ENCODE data around the gene DUS4L.

Gene DUS4L

DNA sequence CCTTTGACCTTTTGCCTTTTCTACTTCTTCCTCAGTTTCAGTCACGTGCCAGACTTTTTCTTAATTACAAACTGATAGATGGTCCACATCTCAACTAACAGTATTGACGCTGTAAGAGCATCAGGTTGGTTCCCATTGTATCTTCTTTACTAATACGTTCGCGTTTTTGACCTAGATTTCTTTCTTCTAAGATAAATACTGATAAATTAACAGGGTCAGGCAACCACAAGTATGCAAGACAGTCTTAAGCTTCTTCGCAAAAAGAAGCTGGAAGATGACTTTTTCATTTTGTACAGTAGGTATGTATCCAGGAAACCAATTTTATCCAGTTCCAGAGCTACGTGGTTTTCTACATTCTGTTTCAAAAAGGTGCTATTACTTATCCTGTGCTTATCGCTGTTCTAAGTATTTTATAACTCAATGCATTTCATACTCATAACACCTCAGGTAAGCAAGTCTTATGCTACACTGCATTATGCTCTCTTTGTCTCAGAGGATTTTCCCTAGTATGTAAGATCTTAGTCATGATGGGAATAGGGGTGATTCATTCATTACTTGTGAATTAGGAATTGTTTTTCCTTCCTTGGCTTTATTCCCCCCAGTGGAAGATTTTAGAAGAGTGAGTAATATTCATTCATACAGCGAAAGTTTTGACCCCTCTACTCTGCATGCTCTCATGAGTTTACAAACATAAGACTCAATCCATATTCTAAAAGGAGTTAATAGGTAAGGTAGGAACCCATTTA lies 955 bp downstream of the DUS4L start:
- TF ChIP-seq CREB1 (IDR thresholded peaks at IDR 0.05; ENCODE audit: low read depth): no peak
- TF ChIP-seq, protein P1, sequence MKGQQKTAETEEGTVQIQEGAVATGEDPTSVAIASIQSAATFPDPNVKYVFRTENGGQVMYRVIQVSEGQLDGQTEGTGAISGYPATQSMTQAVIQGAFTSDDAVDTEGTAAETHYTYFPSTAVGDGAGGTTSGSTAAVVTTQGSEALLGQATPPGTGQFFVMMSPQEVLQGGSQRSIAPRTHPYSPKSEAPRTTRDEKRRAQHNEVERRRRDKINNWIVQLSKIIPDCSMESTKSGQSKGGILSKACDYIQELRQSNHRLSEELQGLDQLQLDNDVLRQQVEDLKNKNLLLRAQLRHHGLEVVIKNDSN (IDR thresholded peaks at IDR 0.05): peak; percentile 75

DNA sequence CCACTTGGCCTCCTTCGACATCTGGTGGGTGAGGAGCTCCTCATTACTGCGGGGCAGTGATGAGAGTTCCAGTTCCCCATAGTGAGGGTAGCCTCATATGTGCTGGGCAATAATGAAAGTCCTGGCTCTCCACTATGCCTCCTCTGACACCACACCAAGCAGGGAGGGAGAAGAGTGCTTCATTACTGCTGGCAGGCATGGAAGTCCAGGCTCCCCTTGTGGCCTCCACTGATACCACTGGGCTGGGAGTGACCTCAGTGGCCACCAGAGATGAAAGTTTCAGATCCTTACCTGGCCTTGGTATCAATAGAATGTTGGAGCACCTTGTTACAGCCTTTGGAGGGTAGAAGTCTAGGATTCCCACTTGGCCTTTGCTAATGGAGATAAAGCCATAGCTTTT lies 6.5 kb downstream of the DUS4L start:
- TF ChIP-seq TAF1 (IDR thresholded peaks at IDR 0.05; ENCODE audit: low read depth) (no peak), FOXM1 (IDR thresholded peaks at IDR 0.05; ENCODE audit: borderline replicate concordance, low read depth) (no peak), TEAD4 (IDR thresholded peaks at IDR 0.05) (no peak), EGR1 (IDR thresholded peaks at IDR 0.05) (no peak), EP300 (IDR thresholded peaks at IDR 0.05; ENCODE audit: borderline replicate concordance) (no peak), YY1 (IDR thresholded peaks at IDR 0.05; ENCODE audit: low read depth) (no peak), CREB1 (IDR thresholded peaks at IDR 0.05; ENCODE audit: low read depth) (no peak), ZBTB7A (IDR thresholded peaks at IDR 0.05; ENCODE audit: low read depth) (no peak), CEBPB (IDR thresholded peaks at IDR 0.05) (no peak), NFIC (IDR thresholded peaks at IDR 0.05) (no peak), RAD21 (IDR thresholded peaks at IDR 0.05; ENCODE audit: low read depth) (no peak), TCF12 (IDR thresholded peaks at IDR 0.05; ENCODE audit: low read depth) (no peak)
- TF ChIP-seq, protein P1 (IDR thresholded peaks at IDR 0.05): no peak
- TF ChIP-seq, protein P2, sequence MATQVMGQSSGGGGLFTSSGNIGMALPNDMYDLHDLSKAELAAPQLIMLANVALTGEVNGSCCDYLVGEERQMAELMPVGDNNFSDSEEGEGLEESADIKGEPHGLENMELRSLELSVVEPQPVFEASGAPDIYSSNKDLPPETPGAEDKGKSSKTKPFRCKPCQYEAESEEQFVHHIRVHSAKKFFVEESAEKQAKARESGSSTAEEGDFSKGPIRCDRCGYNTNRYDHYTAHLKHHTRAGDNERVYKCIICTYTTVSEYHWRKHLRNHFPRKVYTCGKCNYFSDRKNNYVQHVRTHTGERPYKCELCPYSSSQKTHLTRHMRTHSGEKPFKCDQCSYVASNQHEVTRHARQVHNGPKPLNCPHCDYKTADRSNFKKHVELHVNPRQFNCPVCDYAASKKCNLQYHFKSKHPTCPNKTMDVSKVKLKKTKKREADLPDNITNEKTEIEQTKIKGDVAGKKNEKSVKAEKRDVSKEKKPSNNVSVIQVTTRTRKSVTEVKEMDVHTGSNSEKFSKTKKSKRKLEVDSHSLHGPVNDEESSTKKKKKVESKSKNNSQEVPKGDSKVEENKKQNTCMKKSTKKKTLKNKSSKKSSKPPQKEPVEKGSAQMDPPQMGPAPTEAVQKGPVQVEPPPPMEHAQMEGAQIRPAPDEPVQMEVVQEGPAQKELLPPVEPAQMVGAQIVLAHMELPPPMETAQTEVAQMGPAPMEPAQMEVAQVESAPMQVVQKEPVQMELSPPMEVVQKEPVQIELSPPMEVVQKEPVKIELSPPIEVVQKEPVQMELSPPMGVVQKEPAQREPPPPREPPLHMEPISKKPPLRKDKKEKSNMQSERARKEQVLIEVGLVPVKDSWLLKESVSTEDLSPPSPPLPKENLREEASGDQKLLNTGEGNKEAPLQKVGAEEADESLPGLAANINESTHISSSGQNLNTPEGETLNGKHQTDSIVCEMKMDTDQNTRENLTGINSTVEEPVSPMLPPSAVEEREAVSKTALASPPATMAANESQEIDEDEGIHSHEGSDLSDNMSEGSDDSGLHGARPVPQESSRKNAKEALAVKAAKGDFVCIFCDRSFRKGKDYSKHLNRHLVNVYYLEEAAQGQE (IDR thresholded peaks at IDR 0.05; ENCODE audit: low read depth): no peak
- TF ChIP-seq, protein P3, sequence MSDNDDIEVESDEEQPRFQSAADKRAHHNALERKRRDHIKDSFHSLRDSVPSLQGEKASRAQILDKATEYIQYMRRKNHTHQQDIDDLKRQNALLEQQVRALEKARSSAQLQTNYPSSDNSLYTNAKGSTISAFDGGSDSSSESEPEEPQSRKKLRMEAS (IDR thresholded peaks at IDR 0.05): no peak

DNA sequence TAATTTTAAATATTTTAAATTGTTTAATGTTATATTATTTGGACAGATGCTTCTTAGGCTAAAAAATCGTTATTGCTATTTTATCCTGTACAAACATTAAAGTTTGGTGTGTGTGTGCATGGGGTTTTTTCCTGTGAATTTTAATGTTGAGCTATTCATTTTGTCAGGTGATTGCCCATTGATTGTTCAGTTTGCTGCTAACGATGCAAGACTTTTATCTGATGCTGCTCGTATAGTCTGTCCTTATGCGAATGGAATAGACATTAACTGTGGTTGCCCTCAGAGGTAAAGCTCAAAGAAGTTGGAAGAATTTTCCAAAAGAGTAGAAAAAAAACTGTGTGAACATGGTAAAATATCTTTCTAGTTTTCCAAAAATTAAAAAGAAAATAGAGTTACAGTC lies 9.8 kb downstream of the DUS4L start:
- no peak for TF ChIP-seq FOXM1 (IDR thresholded peaks at IDR 0.05; ENCODE audit: borderline replicate concordance, low read depth)
- no peak for TF ChIP-seq ZBTB7A (IDR thresholded peaks at IDR 0.05; ENCODE audit: low read depth)
- TF ChIP-seq RAD21 (IDR thresholded peaks at IDR 0.05; ENCODE audit: low read depth): no peak
- TF ChIP-seq TCF12 (IDR thresholded peaks at IDR 0.05; ENCODE audit: low read depth): no peak
- TF ChIP-seq NFIC (IDR thresholded peaks at IDR 0.05): no peak
- TF ChIP-seq TAF1 (IDR thresholded peaks at IDR 0.05; ENCODE audit: low read depth): no peak
- TF ChIP-seq, protein P3 (IDR thresholded peaks at IDR 0.05): no peak
- TF ChIP-seq EGR1 (IDR thresholded peaks at IDR 0.05): no peak
- TF ChIP-seq CREB1 (IDR thresholded peaks at IDR 0.05; ENCODE audit: low read depth): no peak
- TF ChIP-seq, protein P2 (IDR thresholded peaks at IDR 0.05; ENCODE audit: low read depth): no peak
- TF ChIP-seq, protein P1 (IDR thresholded peaks at IDR 0.05): no peak
- no peak for TF ChIP-seq CEBPB (IDR thresholded peaks at IDR 0.05)
- TF ChIP-seq YY1 (IDR thresholded peaks at IDR 0.05; ENCODE audit: low read depth): no peak
- no peak for TF ChIP-seq EP300 (IDR thresholded peaks at IDR 0.05; ENCODE audit: borderline replicate concordance)
- no peak for TF ChIP-seq TEAD4 (IDR thresholded peaks at IDR 0.05)

DNA sequence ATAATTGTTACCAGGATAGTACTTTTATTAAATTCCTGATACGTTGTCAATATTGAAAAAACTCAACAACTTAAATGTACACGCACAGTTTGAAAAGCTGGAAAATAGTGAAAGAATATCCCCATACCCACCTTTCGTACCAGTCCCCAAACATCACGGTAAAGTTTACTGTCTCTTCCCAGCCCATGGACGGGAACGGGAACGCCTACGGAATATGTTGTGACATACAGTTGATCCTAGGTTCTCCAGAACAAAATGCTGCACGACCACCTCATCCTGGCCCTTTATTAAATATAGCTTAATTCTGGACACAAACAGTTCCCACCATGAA lies 15.7 kb downstream of the DUS4L start:
- TF ChIP-seq RAD21 (IDR thresholded peaks at IDR 0.05; ENCODE audit: low read depth): no peak
- TF ChIP-seq TAF1 (IDR thresholded peaks at IDR 0.05; ENCODE audit: low read depth): no peak
- TF ChIP-seq TCF12 (IDR thresholded peaks at IDR 0.05; ENCODE audit: low read depth): no peak
- TF ChIP-seq, protein P2 (IDR thresholded peaks at IDR 0.05; ENCODE audit: low read depth): no peak
- no peak for TF ChIP-seq CEBPB (IDR thresholded peaks at IDR 0.05)
